Gastroesophageal sphincter (tissue), 3 donors: Measurements from ENCODE around the gene CCDC54.

Experiments
- CTCF ChIP-seq, 4 experiments: fragments of 200-600 bp in 2 of 4; fragments of 450-650 bp in 2 of 4; sonication (generic) in 1 of 4; IDR thresholded peaks; one replicate each; pipeline ENCODE4 v1.5.1; 2017 to 2019; ENCODE audit warnings: antibody characterized with exemption in 4 of 4, mild to moderate bottlenecking in 2 of 4, moderate library complexity in 2 of 4
- EP300 ChIP-seq: sonication (generic); formaldehyde crosslinking; IDR thresholded peaks from one replicate; pipeline ENCODE4 v1.6.1; 2017; ENCODE audit warnings: antibody characterized with exemption, mild to moderate bottlenecking
- POLR2A ChIP-seq, 2 donors: fragments of 450-650 bp; IDR thresholded peaks; one replicate each; pipeline ENCODE4 v1.6.1; 2017; ENCODE audit warnings: antibody characterized with exemption in 2 of 2, mild to moderate bottlenecking in 2 of 2, moderate library complexity in 1 of 2
- POLR2AphosphoS5 ChIP-seq: sonication (generic); formaldehyde crosslinking; IDR thresholded peaks from one replicate; pipeline ENCODE4 v1.6.1; 2017; ENCODE audit warnings: antibody characterized with exemption

GRCh38 chr3:107345822-107346405, 31.3 kb upstream of the CCDC54 start:
- TF ChIP-seq CTCF (IDR thresholded peaks at IDR 0.05): no peak
- no peak for TF ChIP-seq POLR2A (IDR thresholded peaks at IDR 0.05)
- no peak for TF ChIP-seq EP300
- no peak for TF ChIP-seq POLR2AphosphoS5
